ENCODE data around the gene GALNT2. TPM values are rescaled to one million over a fixed set of nuclear protein-coding genes. Genes with fewer than 3 reads are reported as not detected.

The GALNT2 gene
- total RNA-seq, 1 experiment from 2014 or later = 62.2 TPM

DNA sequence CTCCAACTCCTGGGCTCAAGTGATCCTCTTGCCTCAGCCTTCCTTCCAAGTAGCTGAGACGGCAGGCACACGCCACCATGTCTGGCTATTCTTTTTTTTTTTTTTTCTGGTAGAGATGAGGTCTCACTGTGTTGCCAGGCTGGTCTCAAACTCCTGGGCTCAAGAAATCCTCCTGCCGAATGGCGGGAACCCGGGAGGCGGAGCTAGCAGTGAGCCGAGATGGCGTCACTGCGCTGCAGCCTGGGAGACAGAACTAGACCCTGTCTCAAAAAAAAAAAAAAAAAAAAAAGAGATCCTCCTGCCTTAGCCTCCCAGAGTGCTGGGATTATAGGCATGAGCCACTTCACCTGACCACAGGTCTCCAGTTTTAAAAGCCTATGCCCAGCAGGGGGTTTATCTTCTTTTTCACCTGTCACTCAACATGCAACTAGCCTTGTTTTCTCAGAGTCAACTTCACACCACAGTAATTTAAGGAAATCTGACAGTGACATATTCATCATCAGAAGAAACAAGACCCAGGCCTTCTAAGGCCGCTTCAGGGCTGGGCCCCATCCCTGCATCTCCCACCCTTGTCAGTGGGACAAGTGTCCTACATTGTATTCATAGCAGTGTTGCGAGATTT is 38.3 kb upstream of the GALNT2 start:
- no peak for DNase-seq
- BruUV-seq (replicated peaks) = no TSS peak
- peaks cover 19% of the 10 kb centered on the region for H3K9me3 Mint-ChIP-seq (ENCODE audit: unreplicated experiment)
- H3K36me3 Mint-ChIP-seq (ENCODE audit: insufficient read depth, unreplicated experiment) = no peaks in the 10 kb centered on the region
- H3K27me3 ChIP-seq (replicated peaks; ENCODE audit: control insufficient read depth, insufficient read depth, low read length) = no peaks in the 10 kb centered on the region
- CTCF ChIA-PET = no interaction called here
- no peaks in the 10 kb centered on the region for H3K4me1 ChIP-seq
- TF ChIP-seq, protein P1, sequence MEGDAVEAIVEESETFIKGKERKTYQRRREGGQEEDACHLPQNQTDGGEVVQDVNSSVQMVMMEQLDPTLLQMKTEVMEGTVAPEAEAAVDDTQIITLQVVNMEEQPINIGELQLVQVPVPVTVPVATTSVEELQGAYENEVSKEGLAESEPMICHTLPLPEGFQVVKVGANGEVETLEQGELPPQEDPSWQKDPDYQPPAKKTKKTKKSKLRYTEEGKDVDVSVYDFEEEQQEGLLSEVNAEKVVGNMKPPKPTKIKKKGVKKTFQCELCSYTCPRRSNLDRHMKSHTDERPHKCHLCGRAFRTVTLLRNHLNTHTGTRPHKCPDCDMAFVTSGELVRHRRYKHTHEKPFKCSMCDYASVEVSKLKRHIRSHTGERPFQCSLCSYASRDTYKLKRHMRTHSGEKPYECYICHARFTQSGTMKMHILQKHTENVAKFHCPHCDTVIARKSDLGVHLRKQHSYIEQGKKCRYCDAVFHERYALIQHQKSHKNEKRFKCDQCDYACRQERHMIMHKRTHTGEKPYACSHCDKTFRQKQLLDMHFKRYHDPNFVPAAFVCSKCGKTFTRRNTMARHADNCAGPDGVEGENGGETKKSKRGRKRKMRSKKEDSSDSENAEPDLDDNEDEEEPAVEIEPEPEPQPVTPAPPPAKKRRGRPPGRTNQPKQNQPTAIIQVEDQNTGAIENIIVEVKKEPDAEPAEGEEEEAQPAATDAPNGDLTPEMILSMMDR (IDR thresholded peaks at IDR 0.05; ENCODE audit: insufficient read depth in 1 of 2, low read depth in 1 of 2, low read length in 1 of 2, severe bottlenecking in 1 of 2, unreplicated experiment in 1 of 2) = no peak
- no peaks in the 10 kb centered on the region for H3K9me3 ChIP-seq
- H3K4me3 Mint-ChIP-seq (ENCODE audit: unreplicated experiment) = no peak overlapping the region
- no peaks in the 10 kb centered on the region for H3K27me3 Mint-ChIP-seq (ENCODE audit: insufficient read depth, unreplicated experiment)
- POLR2A ChIA-PET = no interaction called here
- no peak overlapping the region for H3K4me3 ChIP-seq (ENCODE audit: low read depth, low read length)
- no peaks in the 10 kb centered on the region for H3K36me3 ChIP-seq (ENCODE audit: control insufficient read depth, insufficient read depth, low read length)
- H3K4me1 Mint-ChIP-seq (ENCODE audit: low read depth, unreplicated experiment) = no peaks in the 10 kb centered on the region
- intact Hi-C loops (cut with micrococcal nuclease; ENCODE audit: unreplicated experiment) = no loop called here
- no peak overlapping the region for H3K27ac Mint-ChIP-seq (ENCODE audit: unreplicated experiment)

DNA sequence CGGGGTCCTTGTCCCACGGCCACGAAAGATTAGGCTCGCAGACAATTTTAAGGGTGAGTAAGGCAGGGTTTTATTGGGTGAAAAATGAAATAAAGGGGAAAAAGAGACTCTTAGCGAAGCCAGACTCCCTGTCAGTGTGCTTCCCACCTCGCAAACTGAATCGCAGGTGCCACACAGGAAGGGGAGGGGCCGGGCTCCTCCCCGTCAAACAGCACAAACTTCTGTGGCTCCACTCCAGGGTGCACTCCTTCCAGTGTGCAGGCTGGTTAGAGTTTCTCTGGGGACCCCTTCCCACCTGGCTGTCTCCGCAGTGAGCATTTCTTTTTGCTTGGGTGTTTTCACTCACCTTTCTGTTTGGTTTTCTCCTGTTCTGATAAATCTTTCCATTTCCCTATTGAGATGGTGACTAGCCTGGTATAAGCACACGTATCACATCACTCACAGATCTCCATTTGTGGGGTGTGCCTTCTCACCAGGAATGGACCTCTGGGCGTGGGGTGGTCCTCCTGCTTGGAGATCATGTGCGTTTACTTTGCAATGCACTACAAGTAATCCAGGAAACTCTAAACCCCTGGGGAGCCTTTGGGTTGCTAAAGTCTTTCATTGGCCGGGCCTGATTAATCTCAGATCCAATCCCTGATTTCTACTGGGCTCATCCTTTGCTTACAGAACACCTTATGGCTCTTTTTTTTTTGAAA is 37.6 kb upstream of the GALNT2 start:
- ChIA-PET POLR2A (no interaction called here), CTCF (no interaction called here)
- no peak for DNase-seq
- Mint-ChIP-seq H3K27ac (ENCODE audit: unreplicated experiment) (no peak overlapping the region), H3K4me1 (ENCODE audit: low read depth, unreplicated experiment) (no peaks in the 10 kb centered on the region), H3K9me3 (ENCODE audit: unreplicated experiment) (peaks cover 13% of the 10 kb centered on the region), H3K27me3 (ENCODE audit: insufficient read depth, unreplicated experiment) (no peaks in the 10 kb centered on the region), H3K36me3 (ENCODE audit: insufficient read depth, unreplicated experiment) (no peaks in the 10 kb centered on the region), H3K4me3 (ENCODE audit: unreplicated experiment) (no peak overlapping the region)
- Histone ChIP-seq H3K4me3 (ENCODE audit: low read depth, low read length) (no peak overlapping the region), H3K9me3 (no peaks in the 10 kb centered on the region), H3K4me1 (no peaks in the 10 kb centered on the region), H3K27me3 (replicated peaks; ENCODE audit: control insufficient read depth, insufficient read depth, low read length) (no peaks in the 10 kb centered on the region), H3K36me3 (ENCODE audit: control insufficient read depth, insufficient read depth, low read length) (no peaks in the 10 kb centered on the region)
- TF ChIP-seq, protein P1 (IDR thresholded peaks at IDR 0.05; ENCODE audit: insufficient read depth in 1 of 2, low read depth in 1 of 2, low read length in 1 of 2, severe bottlenecking in 1 of 2, unreplicated experiment in 1 of 2) = no peak
- no TSS peak for BruUV-seq (replicated peaks)
- intact Hi-C loops (cut with micrococcal nuclease; ENCODE audit: unreplicated experiment) = no loop called here

DNA sequence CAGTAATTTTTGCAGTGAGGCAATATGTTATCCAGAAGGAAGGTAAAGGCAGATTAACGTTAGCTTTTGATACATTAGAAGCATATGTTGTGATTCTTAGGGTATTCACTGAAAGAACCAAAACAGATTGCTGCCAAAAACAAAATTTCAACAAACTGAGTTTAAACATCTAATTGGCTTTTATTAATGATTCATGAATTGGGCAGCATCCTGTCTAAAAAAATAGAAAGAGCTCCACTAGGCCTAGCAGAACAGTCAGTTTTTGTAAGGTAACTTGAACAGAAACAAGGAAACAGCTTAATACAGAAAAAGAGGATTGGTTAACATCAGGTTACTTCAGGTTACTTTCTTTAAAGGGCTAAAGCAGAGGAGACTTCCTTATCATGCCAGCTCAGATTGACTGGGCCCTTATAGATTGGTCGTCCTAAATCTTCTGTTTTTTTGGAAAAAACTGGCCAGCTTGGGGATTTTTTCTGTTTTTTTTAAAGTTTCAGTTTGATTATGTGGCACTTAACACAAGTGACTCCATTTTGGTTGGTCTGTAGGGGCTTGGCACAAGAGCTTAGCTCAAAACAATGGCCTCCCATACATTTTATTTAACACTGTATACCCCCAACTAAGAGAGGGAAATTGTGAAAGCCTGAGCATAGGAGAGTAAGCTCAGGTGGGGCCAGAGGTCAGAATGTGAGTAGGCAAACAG is 36.8 kb upstream of the GALNT2 start:
- no TSS peak for BruUV-seq (replicated peaks)
- CTCF ChIA-PET = no interaction called here
- no peaks in the 10 kb centered on the region for H3K27me3 Mint-ChIP-seq (ENCODE audit: insufficient read depth, unreplicated experiment)

More for the DNA sequence above, 36.8 kb upstream of the GALNT2 start:
- Mint-ChIP-seq H3K4me3 (ENCODE audit: unreplicated experiment) (no peak overlapping the region), H3K36me3 (ENCODE audit: insufficient read depth, unreplicated experiment) (no peaks in the 10 kb centered on the region), H3K4me1 (ENCODE audit: low read depth, unreplicated experiment) (no peaks in the 10 kb centered on the region), H3K9me3 (ENCODE audit: unreplicated experiment) (peaks cover 9% of the 10 kb centered on the region), H3K27ac (ENCODE audit: unreplicated experiment) (no peak overlapping the region)
- intact Hi-C loops (cut with micrococcal nuclease; ENCODE audit: unreplicated experiment) = no loop called here
- Histone ChIP-seq H3K9me3 (peaks cover 3% of the 10 kb centered on the region; the same call in 1 of the 2 replicates), H3K27me3 (replicated peaks; ENCODE audit: control insufficient read depth, insufficient read depth, low read length) (no peaks in the 10 kb centered on the region), H3K4me3 (ENCODE audit: low read depth, low read length) (no peak overlapping the region), H3K4me1 (no peaks in the 10 kb centered on the region), H3K36me3 (ENCODE audit: control insufficient read depth, insufficient read depth, low read length) (no peaks in the 10 kb centered on the region)
- TF ChIP-seq, protein P1 (IDR thresholded peaks at IDR 0.05; ENCODE audit: insufficient read depth in 1 of 2, low read depth in 1 of 2, low read length in 1 of 2, severe bottlenecking in 1 of 2, unreplicated experiment in 1 of 2) = no peak
- POLR2A ChIA-PET = no interaction called here
- DNase-seq = no peak
